GM21515 (cell line): ENCODE measurements around the gene PKD2.
A peak's percentile ranks its signal among the peaks of the same experiment; 100 is the strongest.
"Not testable (repeated sequence)": the region's sequence is repeated elsewhere in the genome, so short reads cannot be mapped to it uniquely, and the experiment has no call there.

ENCODE experiments used
- ATAC-seq: cut with Tn5 transposase; IDR thresholded peaks from one replicate; pipeline ENCODE4 v1.9.1; 2021; ENCODE audit not compliant: unreplicated experiment

Gene PKD2

GRCh38 chr4:87985887-87986200 is 21.6 kb upstream of the PKD2 start:
- no peak for ATAC-seq

- no peak for ATAC-seq
These were observed 20.9 kb upstream of the PKD2 start for GRCh38 chr4:87986508-87986907.

- ATAC-seq = no peak
These were observed 17.7 kb upstream of the PKD2 start for GRCh38 chr4:87989765-87990164.

- ATAC-seq = no peak
These were observed 12.0 kb upstream of the PKD2 start for GRCh38 chr4:87995435-87995834.

- ATAC-seq = not testable (repeated sequence)
These were observed 8.2 kb upstream of the PKD2 start for GRCh38 chr4:87999191-87999691.

GRCh38 chr4:88001871-88002270 is 5.6 kb upstream of the PKD2 start:
- no peak for ATAC-seq

- no peak for ATAC-seq
These were observed 4.6 kb upstream of the PKD2 start for GRCh38 chr4:88002786-88003185.

GRCh38 chr4:88003261-88003660 is 4.2 kb upstream of the PKD2 start:
- no peak for ATAC-seq

GRCh38 chr4:88005076-88005475 is 2.4 kb upstream of the PKD2 start:
- no peak for ATAC-seq

GRCh38 chr4:88005946-88006345 is 1.5 kb upstream of the PKD2 start:
- ATAC-seq = no peak

- ATAC-seq = no peak
These were observed 505 bp upstream of the PKD2 start for GRCh38 chr4:88006956-88007303.

GRCh38 chr4:88008122-88008742 is 797 bp downstream of the PKD2 start:
- ATAC-seq = peak; percentile 39

GRCh38 chr4:88008743-88009171 is 1.3 kb downstream of the PKD2 start:
- no peak for ATAC-seq

- no peak for ATAC-seq
These were observed 2.4 kb downstream of the PKD2 start for GRCh38 chr4:88009871-88010270.

- ATAC-seq = no peak
These were observed 3.5 kb downstream of the PKD2 start for GRCh38 chr4:88010966-88011365.

- peak; percentile 36 for ATAC-seq
These were observed 5.2 kb downstream of the PKD2 start for GRCh38 chr4:88012647-88013046.

GRCh38 chr4:88014386-88014905 is 7.0 kb downstream of the PKD2 start:
- no peak for ATAC-seq

GRCh38 chr4:88015659-88016295 is 8.3 kb downstream of the PKD2 start:
- ATAC-seq = no peak

- no peak for ATAC-seq
These were observed 10.3 kb downstream of the PKD2 start for GRCh38 chr4:88017516-88018297.

GRCh38 chr4:88018466-88018865 is 11.0 kb downstream of the PKD2 start:
- ATAC-seq = no peak

GRCh38 chr4:88021824-88022223 is 14.4 kb downstream of the PKD2 start:
- no peak for ATAC-seq

- no peak for ATAC-seq
These were observed 14.9 kb downstream of the PKD2 start for GRCh38 chr4:88022289-88022688.
